ENCODE results near the gene CYB5B.
"Not testable (repeated sequence)": the region's sequence is repeated elsewhere in the genome, so short reads cannot be mapped to it uniquely, and the experiment has no call there.

The CYB5B gene

DNA sequence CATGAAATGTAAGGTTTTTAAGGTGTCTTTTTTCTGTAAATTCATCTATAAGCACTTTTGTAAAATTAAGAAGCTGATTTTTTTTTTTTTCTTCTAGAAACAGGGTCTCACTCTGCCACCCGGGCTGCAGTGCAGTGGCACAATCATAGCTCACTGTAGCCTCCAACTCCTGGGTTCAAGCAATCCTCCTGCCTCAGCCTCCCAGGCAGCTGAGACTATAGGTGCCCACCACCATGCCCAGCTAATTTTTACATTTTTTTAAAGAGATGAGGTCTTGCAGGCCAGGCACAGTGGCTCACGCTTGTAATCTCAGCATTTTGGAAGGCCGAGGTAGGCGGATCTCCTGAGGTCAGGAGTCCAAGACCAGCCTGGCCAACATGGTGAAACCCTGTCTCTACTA lies 4.5 kb upstream of the CYB5B start:
- no peak overlapping the region for H3K4me3 ChIP-seq (ENCODE audit: low read depth, low read length)
- TF ChIP-seq, protein P1, sequence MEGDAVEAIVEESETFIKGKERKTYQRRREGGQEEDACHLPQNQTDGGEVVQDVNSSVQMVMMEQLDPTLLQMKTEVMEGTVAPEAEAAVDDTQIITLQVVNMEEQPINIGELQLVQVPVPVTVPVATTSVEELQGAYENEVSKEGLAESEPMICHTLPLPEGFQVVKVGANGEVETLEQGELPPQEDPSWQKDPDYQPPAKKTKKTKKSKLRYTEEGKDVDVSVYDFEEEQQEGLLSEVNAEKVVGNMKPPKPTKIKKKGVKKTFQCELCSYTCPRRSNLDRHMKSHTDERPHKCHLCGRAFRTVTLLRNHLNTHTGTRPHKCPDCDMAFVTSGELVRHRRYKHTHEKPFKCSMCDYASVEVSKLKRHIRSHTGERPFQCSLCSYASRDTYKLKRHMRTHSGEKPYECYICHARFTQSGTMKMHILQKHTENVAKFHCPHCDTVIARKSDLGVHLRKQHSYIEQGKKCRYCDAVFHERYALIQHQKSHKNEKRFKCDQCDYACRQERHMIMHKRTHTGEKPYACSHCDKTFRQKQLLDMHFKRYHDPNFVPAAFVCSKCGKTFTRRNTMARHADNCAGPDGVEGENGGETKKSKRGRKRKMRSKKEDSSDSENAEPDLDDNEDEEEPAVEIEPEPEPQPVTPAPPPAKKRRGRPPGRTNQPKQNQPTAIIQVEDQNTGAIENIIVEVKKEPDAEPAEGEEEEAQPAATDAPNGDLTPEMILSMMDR (IDR thresholded peaks at IDR 0.05; ENCODE audit: low read depth, low read length, missing control alignments), result no peak
- no peak for DNase-seq (ENCODE audit: low read depth)

DNA sequence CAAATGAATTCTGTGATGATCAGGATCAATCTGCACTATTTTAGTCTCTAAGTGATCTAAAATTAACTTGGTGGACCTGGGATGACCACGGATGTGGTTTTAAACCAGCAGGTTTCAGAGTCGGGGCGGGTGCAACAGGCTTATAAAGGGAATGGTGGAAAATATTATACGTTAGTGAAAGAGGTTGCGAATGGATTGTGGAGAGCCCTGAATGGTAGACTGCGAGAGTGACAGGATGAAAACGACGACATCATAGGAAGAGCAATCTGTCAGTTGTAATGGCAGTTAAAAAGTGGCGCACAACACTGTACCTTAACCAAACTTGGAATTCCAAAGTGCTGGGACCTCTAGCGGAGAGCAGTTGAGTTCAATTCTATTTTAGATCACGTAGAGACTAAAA lies 1.2 kb upstream of the CYB5B start:
- DNase-seq (ENCODE audit: low read depth), result no peak
- H3K4me3 ChIP-seq (ENCODE audit: low read depth, low read length), result no peak overlapping the region
- TF ChIP-seq, protein P1 (IDR thresholded peaks at IDR 0.05; ENCODE audit: low read depth, low read length, missing control alignments), result no peak

DNA sequence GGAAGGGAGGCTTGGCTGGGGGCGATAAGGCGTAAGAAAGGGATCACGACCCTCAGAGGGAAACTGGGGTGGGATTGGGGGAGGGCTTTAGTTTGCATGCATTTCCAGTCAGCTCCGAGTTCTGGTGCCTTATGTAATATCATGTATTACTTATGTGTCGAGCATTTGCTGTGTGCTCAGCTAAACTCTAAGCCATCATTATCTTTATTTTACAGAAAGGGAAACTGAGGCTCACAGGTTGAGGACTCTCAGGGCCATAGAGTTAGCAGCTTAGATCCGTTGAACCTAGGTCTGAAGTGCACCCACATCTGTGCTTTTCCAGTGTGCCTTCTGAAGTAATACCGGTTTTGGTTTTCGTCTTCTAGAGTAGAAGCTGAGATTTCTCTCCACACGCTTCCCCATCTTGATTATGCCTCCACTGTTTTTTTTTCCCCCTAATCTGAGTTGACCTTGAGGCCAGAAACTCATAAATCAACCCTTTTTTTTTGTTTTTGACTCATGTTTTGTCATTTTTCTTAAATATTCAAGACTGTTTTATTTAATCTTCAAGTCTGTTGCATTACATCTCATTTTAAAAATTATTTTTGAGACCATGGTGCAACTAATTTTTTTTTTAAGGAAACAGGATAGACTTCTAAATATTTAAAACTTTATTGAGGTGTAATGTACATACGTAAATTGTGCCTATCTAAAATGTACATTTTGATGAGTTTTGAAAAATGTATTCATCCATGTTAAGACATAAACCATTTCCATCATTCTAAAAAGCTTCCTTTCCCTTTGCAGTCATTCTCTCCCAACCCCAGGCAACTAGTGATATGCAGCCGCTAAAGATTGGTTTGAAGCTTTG lies 741 bp downstream of the CYB5B start:
- TF ChIP-seq, protein P1 (IDR thresholded peaks at IDR 0.05; ENCODE audit: low read depth, low read length, missing control alignments), result no peak
- peak overlapping the region; percentile 69 for H3K4me3 ChIP-seq (ENCODE audit: low read depth, low read length)
- DNase-seq (ENCODE audit: low read depth), result peak; percentile 31

DNA sequence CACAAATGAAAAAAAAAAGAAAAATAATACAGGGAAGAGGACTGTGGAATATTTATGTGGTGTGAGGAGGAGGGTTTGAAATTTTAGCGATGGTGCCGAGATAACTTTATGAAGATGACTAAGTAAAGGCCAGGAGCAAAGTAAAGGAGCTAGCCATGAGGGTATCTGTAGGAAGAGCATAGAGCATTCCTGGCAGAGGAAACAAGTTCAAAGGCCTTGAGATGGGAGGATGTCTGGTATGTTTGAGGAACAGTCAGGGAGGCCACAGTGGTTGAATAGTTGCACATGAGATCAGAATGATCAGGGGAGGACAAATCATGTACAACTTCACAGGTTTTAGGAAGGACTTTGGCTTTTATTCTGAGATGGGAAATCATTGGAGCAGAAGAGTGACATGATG lies 4.2 kb downstream of the CYB5B start:
- no peak overlapping the region for H3K4me3 ChIP-seq (ENCODE audit: low read depth, low read length)
- TF ChIP-seq, protein P1 (IDR thresholded peaks at IDR 0.05; ENCODE audit: low read depth, low read length, missing control alignments), result no peak
- no peak for DNase-seq (ENCODE audit: low read depth)

DNA sequence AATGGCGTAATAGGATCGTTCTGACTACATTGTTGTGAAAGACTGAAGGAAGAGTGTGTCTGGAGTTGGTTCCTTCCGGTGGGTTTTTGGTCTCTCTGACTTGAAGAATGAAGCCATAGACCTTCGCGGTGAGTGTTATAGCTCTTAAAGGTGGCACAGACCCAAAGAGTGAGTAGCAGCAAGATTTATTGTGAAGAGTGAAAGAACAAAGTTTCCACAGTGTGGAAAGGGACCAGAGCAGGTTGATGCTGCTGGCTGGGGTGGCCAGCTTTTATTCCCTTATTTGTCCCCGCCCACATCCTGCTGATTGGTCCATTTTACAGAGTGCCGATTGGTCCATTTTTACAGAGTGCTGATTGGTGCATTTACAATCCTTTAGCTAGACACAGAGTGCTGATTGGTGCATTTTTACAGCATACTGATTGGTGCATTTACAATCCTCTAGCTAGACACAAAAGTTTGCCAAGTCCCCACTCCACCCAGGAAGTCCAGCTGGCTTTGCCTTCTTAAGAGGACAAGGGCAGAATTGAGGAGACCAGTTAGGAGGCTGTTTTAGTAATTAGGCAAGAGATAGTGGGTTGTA lies 4.7 kb downstream of the CYB5B start:
- DNase-seq (ENCODE audit: low read depth); H3K4me3 ChIP-seq (ENCODE audit: low read depth, low read length): not testable (repeated sequence)

DNA sequence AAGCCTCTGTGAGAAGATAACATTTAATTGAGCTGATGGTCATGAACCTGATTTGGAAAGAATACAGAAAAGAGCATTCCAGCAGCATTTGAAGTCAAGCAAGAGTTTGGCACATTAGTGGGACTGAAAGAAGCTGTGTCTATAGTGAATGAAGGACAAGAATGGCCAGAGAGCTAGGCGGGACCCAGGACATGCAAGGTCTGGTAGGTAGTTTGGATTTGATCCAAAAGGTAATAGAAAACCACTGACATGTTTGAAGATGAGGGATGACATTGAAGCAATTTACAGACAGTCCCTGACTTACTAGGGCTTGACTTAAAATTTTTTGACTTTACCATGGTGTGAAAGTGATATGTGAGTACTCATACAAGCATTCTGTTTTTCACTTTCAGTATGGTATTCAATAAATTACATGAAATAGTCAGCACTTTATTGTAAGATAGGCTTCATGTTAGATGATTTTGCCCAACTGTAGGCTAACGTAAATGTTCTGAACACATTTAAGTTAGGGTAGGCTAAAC lies 7.6 kb downstream of the CYB5B start:
- TF ChIP-seq, protein P1 (IDR thresholded peaks at IDR 0.05; ENCODE audit: low read depth, low read length, missing control alignments), result no peak
- DNase-seq (ENCODE audit: low read depth), result no peak
- H3K4me3 ChIP-seq (ENCODE audit: low read depth, low read length), result no peak overlapping the region

DNA sequence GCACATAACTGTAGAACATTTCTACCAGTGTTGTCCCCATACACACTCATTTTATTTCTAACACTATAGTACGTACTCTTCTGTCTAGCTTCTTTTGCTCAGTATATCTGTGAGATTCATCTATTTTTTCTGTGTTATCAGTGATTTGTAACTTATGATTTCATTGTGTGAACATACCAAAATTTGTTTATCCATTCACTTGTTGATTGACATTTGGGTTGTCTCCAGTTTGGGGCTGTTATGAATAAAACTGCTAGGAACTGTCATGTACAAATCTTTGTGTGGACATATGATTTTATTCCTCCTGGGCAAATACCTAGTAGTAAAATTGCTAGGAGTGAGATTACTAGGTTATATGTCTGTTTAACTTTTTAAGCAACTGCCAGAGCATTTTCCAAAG lies 9.6 kb downstream of the CYB5B start:
- DNase-seq (ENCODE audit: low read depth), result no peak
- H3K4me3 ChIP-seq (ENCODE audit: low read depth, low read length), result no peak overlapping the region
- TF ChIP-seq, protein P1 (IDR thresholded peaks at IDR 0.05; ENCODE audit: low read depth, low read length, missing control alignments), result no peak
